Neuron (in vitro differentiated cells): ENCODE data around the gene RBM47.

Experiments used
- H2AFZ ChIP-seq: one replicate; pipeline ENCODE4 v1.6.1; 2013; ENCODE audit warnings: low read depth, mild to moderate bottlenecking, inconsistent platforms, low read length, moderate library complexity
- H3K27me3 ChIP-seq: one replicate; pipeline ENCODE4 v1.6.1; 2013; ENCODE audit warnings: low read length; ENCODE audit not compliant: insufficient read depth
- H3K36me3 ChIP-seq: one replicate; pipeline ENCODE4 v1.6.1; 2013; ENCODE audit warnings: low read length; ENCODE audit not compliant: insufficient read depth
- H3K4me1 ChIP-seq: one replicate; pipeline ENCODE4 v1.6.1; 2013; ENCODE audit warnings: low read length; ENCODE audit not compliant: insufficient read depth
- H3K4me3 ChIP-seq: 2 replicates; pipeline ENCODE4 v1.5.1; 2013; ENCODE audit warnings: mild to moderate bottlenecking, low read length, moderate library complexity
- H3K9me3 ChIP-seq: one replicate; pipeline ENCODE4 v1.6.1; 2013; ENCODE audit warnings: low read length

RBM47 gene

GRCh38 chr4:40375095-40375494 lies 254.6 kb downstream of the RBM47 start:
- H3K9me3 ChIP-seq, result no peaks in the 10 kb centered on the region
- H2AFZ ChIP-seq, result no peak overlapping the region
- H3K4me3 ChIP-seq, result no peak overlapping the region
- no peaks in the 10 kb centered on the region for H3K27me3 ChIP-seq
- no peaks in the 10 kb centered on the region for H3K4me1 ChIP-seq
- H3K36me3 ChIP-seq, result no peaks in the 10 kb centered on the region

- Histone ChIP-seq H3K27me3 (no peaks in the 10 kb centered on the region), H3K36me3 (no peaks in the 10 kb centered on the region), H3K4me1 (no peaks in the 10 kb centered on the region), H3K4me3 (no peak overlapping the region), H3K9me3 (no peaks in the 10 kb centered on the region), H2AFZ (no peak overlapping the region)
Measured at GRCh38 chr4:40373636-40374035, 256.0 kb downstream of the RBM47 start.
